ENCODE data around the gene NEUROD4.

Gene NEUROD4

GRCh38 chr12:55019784-55020183 lies at the start of gene NEUROD4:
NEUROD4 (plus strand) TSS chr12:55019974; CDS start chr12:55026440, 6,466 bp downstream.
- DNase-seq (ENCODE audit: low spot score) = peak; percentile 31
- no peak for TF ChIP-seq CTCF (IDR thresholded peaks at IDR 0.05; ENCODE audit: extremely low read depth, missing control alignments)

GRCh38 chr12:54970741-54971140 lies 49.0 kb upstream of the NEUROD4 start:
- DNase-seq (ENCODE audit: low spot score) = no peak
- TF ChIP-seq CTCF (IDR thresholded peaks at IDR 0.05; ENCODE audit: extremely low read depth, missing control alignments) = no peak

GRCh38 chr12:54973556-54973955 lies 46.2 kb upstream of the NEUROD4 start:
- no peak for DNase-seq (ENCODE audit: low spot score)
- no peak for TF ChIP-seq CTCF (IDR thresholded peaks at IDR 0.05; ENCODE audit: extremely low read depth, missing control alignments)

GRCh38 chr12:54974279-54974678 lies 45.5 kb upstream of the NEUROD4 start:
- no peak for TF ChIP-seq CTCF (IDR thresholded peaks at IDR 0.05; ENCODE audit: extremely low read depth, missing control alignments)
- DNase-seq (ENCODE audit: low spot score) = no peak

- TF ChIP-seq CTCF (IDR thresholded peaks at IDR 0.05; ENCODE audit: extremely low read depth, missing control alignments) = no peak
- no peak for DNase-seq (ENCODE audit: low spot score)
Observed at GRCh38 chr12:54975272-54975671, 44.5 kb upstream of the NEUROD4 start.

GRCh38 chr12:54975875-54976274 lies 43.9 kb upstream of the NEUROD4 start:
- no peak for TF ChIP-seq CTCF (IDR thresholded peaks at IDR 0.05; ENCODE audit: extremely low read depth, missing control alignments)
- no peak for DNase-seq (ENCODE audit: low spot score)

- DNase-seq (ENCODE audit: low spot score) = no peak
Observed at GRCh38 chr12:54977155-54977554, 42.6 kb upstream of the NEUROD4 start.

More at GRCh38 chr12:54977155-54977554, 42.6 kb upstream of the NEUROD4 start:
- no peak for TF ChIP-seq CTCF (IDR thresholded peaks at IDR 0.05; ENCODE audit: extremely low read depth, missing control alignments)

Data from GM20000 (cell line).